Measurements from ENCODE around the gene RASGEF1B. TPM values are rescaled to one million over a fixed set of nuclear protein-coding genes. Genes with fewer than 3 reads are reported as not detected.

Gene RASGEF1B
- polyA plus RNA-seq, 1 experiment, result not detected

GRCh38 chr4:81424336-81424735 is 47.4 kb downstream of the RASGEF1B start:
- Histone ChIP-seq H3K27ac (ENCODE audit: low read depth, low read length) (no peak overlapping the region), H3K9me3 (ENCODE audit: control insufficient read depth, insufficient read depth, low read length) (no peaks in the 10 kb centered on the region), H3K4me3 (ENCODE audit: low read depth, low read length) (no peak overlapping the region), H3K27me3 (ENCODE audit: control insufficient read depth, insufficient read depth, low read length) (peaks cover 2% of the 10 kb centered on the region)
- DNase-seq (ENCODE audit: low read depth, low spot score), result no peak
- no peak for TF ChIP-seq CTCF (IDR thresholded peaks at IDR 0.05; ENCODE audit: low read depth, low read length)
- POLR2A ChIA-PET, result no interaction called here
- CTCF ChIA-PET, result interaction anchor here (1.4 to 2.5 kb wide), 3 partner anchors 43 to 860 kb away, joined by 3 to 8 read pairs (median 4); partner anchors contain the start of gene RASGEF1B

- Histone ChIP-seq H3K27me3 (ENCODE audit: control insufficient read depth, insufficient read depth, low read length) (peaks cover 2% of the 10 kb centered on the region), H3K4me3 (ENCODE audit: low read depth, low read length) (no peak overlapping the region), H3K9me3 (ENCODE audit: control insufficient read depth, insufficient read depth, low read length) (no peaks in the 10 kb centered on the region), H3K27ac (ENCODE audit: low read depth, low read length) (no peak overlapping the region)
- TF ChIP-seq CTCF (IDR thresholded peaks at IDR 0.05; ENCODE audit: low read depth, low read length), result no peak
- ChIA-PET CTCF (no interaction called here), POLR2A (no interaction called here)
- DNase-seq (ENCODE audit: low read depth, low spot score), result no peak
These were observed 49.1 kb downstream of the RASGEF1B start for GRCh38 chr4:81422595-81422994.

GRCh38 chr4:81421346-81422218 is 50.1 kb downstream of the RASGEF1B start:
- Histone ChIP-seq H3K4me3 (ENCODE audit: low read depth, low read length) (no peak overlapping the region), H3K27me3 (ENCODE audit: control insufficient read depth, insufficient read depth, low read length) (peaks cover 2% of the 10 kb centered on the region), H3K9me3 (ENCODE audit: control insufficient read depth, insufficient read depth, low read length) (no peaks in the 10 kb centered on the region), H3K27ac (ENCODE audit: low read depth, low read length) (no peak overlapping the region)
- ChIA-PET CTCF (interaction anchor here (0.5 to 0.6 kb wide), 2 partner anchors 16 to 842 kb away, joined by 3 to 6 read pairs; no protein-coding TSS in a partner anchor), POLR2A (no interaction called here)
- no peak for DNase-seq (ENCODE audit: low read depth, low spot score)
- TF ChIP-seq CTCF (IDR thresholded peaks at IDR 0.05; ENCODE audit: low read depth, low read length), result no peak

- Histone ChIP-seq H3K27me3 (ENCODE audit: control insufficient read depth, insufficient read depth, low read length) (peaks cover 2% of the 10 kb centered on the region), H3K4me3 (ENCODE audit: low read depth, low read length) (no peak overlapping the region), H3K27ac (ENCODE audit: low read depth, low read length) (no peak overlapping the region), H3K9me3 (ENCODE audit: control insufficient read depth, insufficient read depth, low read length) (no peaks in the 10 kb centered on the region)
- no peak for TF ChIP-seq CTCF (IDR thresholded peaks at IDR 0.05; ENCODE audit: low read depth, low read length)
- ChIA-PET CTCF (no interaction called here), POLR2A (no interaction called here)
- no peak for DNase-seq (ENCODE audit: low read depth, low spot score)
These were observed 53.1 kb downstream of the RASGEF1B start for GRCh38 chr4:81418572-81418971.

- Histone ChIP-seq H3K9me3 (ENCODE audit: control insufficient read depth, insufficient read depth, low read length) (no peaks in the 10 kb centered on the region), H3K4me3 (ENCODE audit: low read depth, low read length) (no peak overlapping the region), H3K27me3 (ENCODE audit: control insufficient read depth, insufficient read depth, low read length) (no peaks in the 10 kb centered on the region), H3K27ac (ENCODE audit: low read depth, low read length) (no peak overlapping the region)
- no peak for TF ChIP-seq CTCF (IDR thresholded peaks at IDR 0.05; ENCODE audit: low read depth, low read length)
- POLR2A ChIA-PET, result no interaction called here
- no peak for DNase-seq (ENCODE audit: low read depth, low spot score)
- CTCF ChIA-PET, result interaction anchor here (1.9 kb wide), 1 partner anchor 54 kb away, joined by 9 read pairs; no protein-coding TSS in a partner anchor
These were observed 58.7 kb downstream of the RASGEF1B start for GRCh38 chr4:81412946-81413495.
